ENCODE results near the gene SCAMP3.
A peak's percentile ranks its signal among the peaks of the same experiment; 100 is the strongest.
"Not testable (repeated sequence)": the region's sequence is repeated elsewhere in the genome, so short reads cannot be mapped to it uniquely, and the experiment has no call there.

SCAMP3 gene

GRCh38 chr1:155226910-155227260, 35.3 kb downstream of the SCAMP3 start:
- peak; percentile 95 for DNase-seq

GRCh38 chr1:155226188-155226909, 35.8 kb downstream of the SCAMP3 start:
- DNase-seq, result peak; percentile 97

GRCh38 chr1:155225404-155225759, 36.8 kb downstream of the SCAMP3 start:
- not testable (repeated sequence) for DNase-seq

GRCh38 chr1:155223047-155223446, 39.1 kb downstream of the SCAMP3 start:
- peak; percentile 65 for DNase-seq

GRCh38 chr1:155220211-155220965, 41.8 kb downstream of the SCAMP3 start:
- DNase-seq, result not testable (repeated sequence)

- DNase-seq, result peak; percentile 76
Observed at GRCh38 chr1:155219592-155220031, 42.5 kb downstream of the SCAMP3 start.

GRCh38 chr1:155218854-155219591, 43.1 kb downstream of the SCAMP3 start:
- peak; percentile 78 for DNase-seq

GRCh38 chr1:155214702-155215101, 47.5 kb downstream of the SCAMP3 start:
- not testable (repeated sequence) for DNase-seq

- DNase-seq, result not testable (repeated sequence)
Observed at GRCh38 chr1:155212051-155212440, 50.1 kb downstream of the SCAMP3 start.

- DNase-seq, result not testable (repeated sequence)
Observed at GRCh38 chr1:155211381-155212050, 50.6 kb downstream of the SCAMP3 start.

- DNase-seq, result no peak
Observed at GRCh38 chr1:155210314-155211104, 51.7 kb downstream of the SCAMP3 start.

GRCh38 chr1:155209312-155209721, 52.8 kb downstream of the SCAMP3 start:
- peak; percentile 67 for DNase-seq

GRCh38 chr1:155208541-155209311, 53.4 kb downstream of the SCAMP3 start, which contains the start of gene MTX1:
Gene MTX1, plus strand, starts transcription at chr1:155208695. Its CDS starts 110 bp downstream, at chr1:155208805.
- DNase-seq, result peak; percentile 92

GRCh38 chr1:155207806-155208540, 54.2 kb downstream of the SCAMP3 start, which contains the start of gene THBS3:
Gene THBS3, minus strand, starts transcription at chr1:155207897. Its CDS starts 21 bp downstream, at chr1:155207876.
- DNase-seq, result no peak

GRCh38 chr1:155206891-155207805, 55.0 kb downstream of the SCAMP3 start:
- peak; percentile 93 for DNase-seq
